HEK293T (cell line): ENCODE data around the gene KIAA0930.

Source experiments
- CTCF ChIA-PET: fragments of 350-600 bp; formaldehyde crosslinking; extraction: SDS; loops from one replicate; lab custom pipeline; 2021; ENCODE audit warnings: antibody characterized with exemption, inconsistent platforms; lab: Yijun Ruan, JAX
- POLR2A ChIA-PET: fragments of 350-600 bp; formaldehyde crosslinking; extraction: SDS; loops from one replicate; lab custom pipeline; 2020; ENCODE audit warnings: antibody characterized with exemption, inconsistent platforms; lab: Yijun Ruan, JAX
- DNase-seq: peaks from one replicate; pipeline ENCODE4 v3.0.0; 2012; ENCODE audit warnings: mixed read lengths; ENCODE audit errors: extremely low spot score
- ARNT ChIP-seq: fragments of 450-650 bp; IDR thresholded peaks from 2 replicates; pipeline ENCODE4 v1.6.1; 2017; ENCODE audit warnings: mild to moderate bottlenecking
- BHLHE40 ChIP-seq: fragments of 450-650 bp; IDR thresholded peaks from 2 replicates; pipeline ENCODE4 v1.6.1; 2016; ENCODE audit warnings: mild to moderate bottlenecking, moderate library complexity, borderline replicate concordance
- CTBP1 ChIP-seq: fragments of 450-650 bp; IDR thresholded peaks from 2 replicates; pipeline ENCODE4 v1.6.1; 2016; ENCODE audit warnings: borderline replicate concordance
- ELF4 ChIP-seq: fragments of 450-650 bp; IDR thresholded peaks from 2 replicates; pipeline ENCODE4 v1.6.1; 2017; ENCODE audit warnings: antibody characterized with exemption
- FOXA1 ChIP-seq: fragments of 450-650 bp; IDR thresholded peaks from 2 replicates; pipeline ENCODE4 v1.6.1; 2016; ENCODE audit warnings: mild to moderate bottlenecking
- FOXK2 ChIP-seq: fragments of 450-650 bp; IDR thresholded peaks from 2 replicates; pipeline ENCODE4 v1.6.1; 2016; ENCODE audit warnings: mild to moderate bottlenecking
- FOXM1 ChIP-seq: fragments of 450-650 bp; IDR thresholded peaks from 2 replicates; pipeline ENCODE4 v1.6.1; 2017; ENCODE audit warnings: mild to moderate bottlenecking, borderline replicate concordance
- HDGF ChIP-seq: fragments of 450-650 bp; IDR thresholded peaks from 2 replicates; pipeline ENCODE4 v1.6.1; 2017; ENCODE audit warnings: antibody characterized with exemption, borderline replicate concordance
- L3MBTL2 ChIP-seq: fragments of 450-650 bp; conservative IDR thresholded peaks from 2 replicates; pipeline ENCODE4 v1.6.1; 2016; ENCODE audit warnings: mild to moderate bottlenecking
- LEF1 ChIP-seq: fragments of 450-650 bp; IDR thresholded peaks from 2 replicates; pipeline ENCODE4 v1.6.1; 2017; ENCODE audit warnings: mild to moderate bottlenecking, borderline replicate concordance
- NFRKB ChIP-seq: fragments of 450-650 bp; IDR thresholded peaks from 2 replicates; pipeline ENCODE4 v1.6.1; 2016; ENCODE audit warnings: mild to moderate bottlenecking, moderate library complexity
- SP1 ChIP-seq: fragments of 450-650 bp; IDR thresholded peaks from 2 replicates; pipeline ENCODE4 v1.6.1; 2017
- SUZ12 ChIP-seq: fragments of 450-650 bp; IDR thresholded peaks from 2 replicates; pipeline ENCODE4 v1.6.1; 2016; ENCODE audit warnings: mild to moderate bottlenecking
- TARDBP ChIP-seq: fragments of 450-650 bp; IDR thresholded peaks from 2 replicates; pipeline ENCODE4 v1.6.1; 2016
- ZNF384 ChIP-seq: fragments of 450-650 bp; IDR thresholded peaks from 2 replicates; pipeline ENCODE4 v1.6.1; 2016
- TF ChIP-seq, protein P1 (sequence below): fragments of 450-650 bp; IDR thresholded peaks from 2 replicates; pipeline ENCODE4 v1.6.1; 2016

The KIAA0930 gene

DNA sequence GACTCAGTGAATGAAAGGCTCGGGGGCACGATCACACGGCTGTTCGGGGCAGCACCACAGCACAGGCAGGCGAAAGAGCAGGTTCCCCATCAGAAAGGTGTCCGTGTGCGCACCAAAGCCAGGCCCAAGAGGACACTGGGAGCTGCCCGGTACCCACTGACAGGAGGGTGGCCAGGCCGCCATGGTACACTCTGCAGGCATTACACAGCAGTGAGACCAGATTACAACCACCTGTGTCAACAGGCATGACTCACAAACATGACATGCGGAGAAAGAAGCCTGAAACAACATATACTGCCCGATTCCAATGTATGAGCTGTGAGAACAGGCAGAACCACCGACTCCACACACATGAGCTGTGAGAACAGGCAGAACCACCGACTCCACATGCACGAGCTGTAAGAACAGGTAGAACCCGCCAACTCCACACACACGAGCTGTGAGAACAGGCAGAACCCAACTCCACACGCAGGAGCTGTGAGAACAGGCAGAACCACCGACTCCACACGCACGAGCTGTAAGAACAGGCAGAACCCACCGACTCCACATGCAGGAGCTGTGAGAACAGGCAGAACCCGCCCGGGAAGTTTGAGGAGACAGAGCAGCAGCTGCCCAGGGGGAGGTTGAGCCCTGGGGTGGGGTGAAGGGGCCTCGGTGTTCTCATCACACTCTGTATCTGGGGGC lies 32.6 kb downstream of the KIAA0930 start:
- ChIA-PET CTCF (interaction anchor here (1.3 to 2.3 kb wide), 3 partner anchors 12 to 38 kb away, joined by 3 to 7 read pairs (median 3); no protein-coding TSS in a partner anchor), POLR2A (interaction anchor here (1.1 kb wide), 2 partner anchors 44 to 56 kb away, joined by 3 read pairs; partner anchors contain the start of gene NUP50)
- no peak for TF ChIP-seq BHLHE40
- TF ChIP-seq L3MBTL2 = no peak
- TF ChIP-seq HDGF = no peak
- TF ChIP-seq NFRKB = no peak
- no peak for DNase-seq

DNA sequence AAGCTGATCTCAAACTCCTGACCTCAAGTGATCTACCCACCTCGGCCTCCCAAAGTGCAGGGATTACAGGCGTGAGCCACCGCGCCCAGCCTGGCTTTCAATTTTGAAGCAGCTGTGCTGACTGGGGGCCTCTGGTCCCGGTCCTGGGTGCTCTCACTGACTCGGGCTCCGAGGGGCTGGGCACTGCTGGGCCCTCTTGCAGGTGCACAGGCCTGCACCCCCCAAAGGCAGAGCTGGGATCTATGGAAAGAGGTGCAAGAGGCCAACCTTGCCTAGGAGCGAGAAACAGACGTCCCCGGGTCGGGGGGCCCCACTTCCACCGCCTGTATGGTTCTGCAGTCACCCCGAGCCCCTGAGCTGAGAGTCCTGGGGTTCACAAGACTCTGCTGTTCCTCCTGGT lies 33.2 kb downstream of the KIAA0930 start:
- CTCF ChIA-PET = no interaction called here
- no peak for DNase-seq
- no peak for TF ChIP-seq CTBP1
- no peak for TF ChIP-seq TARDBP
- TF ChIP-seq SP1 = no peak
- TF ChIP-seq SUZ12 = no peak
- no peak for TF ChIP-seq L3MBTL2
- TF ChIP-seq ELF4 = no peak
- POLR2A ChIA-PET = interaction anchor here (1.1 kb wide), 1 partner anchor 44 kb away, joined by 3 read pairs; the partner anchor contains the start of gene NUP50

- CTCF ChIA-PET = no interaction called here
- DNase-seq = no peak
- POLR2A ChIA-PET = no interaction called here
- no peak for TF ChIP-seq LEF1
- TF ChIP-seq FOXK2 = no peak
These were observed 34.5 kb downstream of the KIAA0930 start for GRCh38 chr22:45206233-45206632.

DNA sequence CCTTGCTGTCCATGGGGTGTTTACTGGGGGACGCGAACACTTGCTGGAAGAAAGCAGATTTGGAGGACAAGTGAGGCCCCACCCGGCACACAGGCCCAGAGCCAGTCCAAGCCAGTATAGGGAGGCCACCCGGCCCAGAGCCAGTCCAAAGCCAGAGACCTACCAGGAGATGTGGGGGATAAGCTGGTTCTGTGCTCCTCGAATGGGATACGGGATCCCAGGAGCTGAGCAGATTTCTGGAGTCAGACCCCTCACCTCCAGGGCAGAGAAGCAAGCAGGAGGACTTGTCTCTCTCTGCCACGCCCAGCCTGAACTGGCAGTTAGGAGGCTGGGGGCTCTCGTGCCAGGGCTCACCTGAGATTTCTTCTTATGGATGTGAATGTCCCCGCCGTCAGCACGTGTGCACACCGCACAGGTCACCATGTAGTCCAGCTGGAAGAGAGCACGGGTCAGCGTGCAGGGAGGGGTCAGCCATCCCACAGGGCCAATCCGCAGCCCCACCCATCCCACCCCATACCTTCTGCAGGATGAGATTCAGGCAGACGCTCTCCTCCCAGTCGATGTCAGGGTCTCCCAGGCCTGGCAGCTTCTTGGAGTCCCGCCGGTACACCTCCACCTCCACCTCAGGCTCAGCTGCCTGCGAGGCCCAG lies 35.3 kb downstream of the KIAA0930 start:
- TF ChIP-seq SUZ12 = no peak
- TF ChIP-seq BHLHE40 = no peak
- no peak for TF ChIP-seq ELF4
- TF ChIP-seq FOXM1 = no peak
- TF ChIP-seq FOXA1 = no peak
- TF ChIP-seq, protein P1, sequence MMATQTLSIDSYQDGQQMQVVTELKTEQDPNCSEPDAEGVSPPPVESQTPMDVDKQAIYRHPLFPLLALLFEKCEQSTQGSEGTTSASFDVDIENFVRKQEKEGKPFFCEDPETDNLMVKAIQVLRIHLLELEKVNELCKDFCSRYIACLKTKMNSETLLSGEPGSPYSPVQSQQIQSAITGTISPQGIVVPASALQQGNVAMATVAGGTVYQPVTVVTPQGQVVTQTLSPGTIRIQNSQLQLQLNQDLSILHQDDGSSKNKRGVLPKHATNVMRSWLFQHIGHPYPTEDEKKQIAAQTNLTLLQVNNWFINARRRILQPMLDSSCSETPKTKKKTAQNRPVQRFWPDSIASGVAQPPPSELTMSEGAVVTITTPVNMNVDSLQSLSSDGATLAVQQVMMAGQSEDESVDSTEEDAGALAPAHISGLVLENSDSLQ = no peak
- TF ChIP-seq L3MBTL2 = no peak
- TF ChIP-seq ZNF384 = no peak
- TF ChIP-seq TARDBP = no peak
- no peak for TF ChIP-seq HDGF
- no peak for TF ChIP-seq SP1
- TF ChIP-seq ARNT = no peak
- TF ChIP-seq LEF1 = no peak
- no peak for TF ChIP-seq CTBP1
- no peak for TF ChIP-seq FOXK2
- TF ChIP-seq NFRKB = no peak
- POLR2A ChIA-PET = interaction anchor here (1.3 kb wide), 1 partner anchor 42 kb away, joined by 5 read pairs; the partner anchor contains the start of gene NUP50
- CTCF ChIA-PET = no interaction called here
- no peak for DNase-seq

- POLR2A ChIA-PET = interaction anchor here (1.3 kb wide), 1 partner anchor 41 kb away, joined by 5 read pairs; the partner anchor contains the start of gene NUP50
These were observed 35.9 kb downstream of the KIAA0930 start for GRCh38 chr22:45204819-45205218.

DNA sequence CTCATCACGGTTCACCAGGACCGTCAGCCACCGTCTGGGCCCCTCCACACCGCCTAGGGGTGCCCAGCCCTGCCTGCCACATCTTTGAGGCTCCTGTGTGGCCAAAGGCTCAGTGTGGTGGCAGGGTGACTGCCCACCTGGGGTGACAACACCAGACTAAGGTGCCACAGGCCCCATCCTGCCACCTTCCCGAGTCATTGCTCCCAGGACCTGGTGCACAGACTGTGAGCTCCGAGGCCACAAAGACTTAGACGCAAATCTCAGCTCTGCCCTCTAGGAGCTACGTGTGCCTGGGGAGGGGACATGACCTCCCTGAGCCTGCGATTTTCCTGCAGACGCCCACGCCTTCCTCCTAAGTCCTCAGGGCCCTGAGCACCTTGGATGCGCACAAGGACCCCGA lies 36.5 kb downstream of the KIAA0930 start:
- ChIA-PET POLR2A (no interaction called here), CTCF (no interaction called here)
- no peak for TF ChIP-seq BHLHE40
- no peak for TF ChIP-seq LEF1
- TF ChIP-seq ZNF384 = no peak
- TF ChIP-seq HDGF = no peak
- no peak for TF ChIP-seq L3MBTL2
- no peak for TF ChIP-seq FOXM1
- no peak for TF ChIP-seq NFRKB
- no peak for TF ChIP-seq SP1
- no peak for DNase-seq

More at GRCh38 chr22:45204819-45205218, 35.9 kb downstream of the KIAA0930 start:
- no peak for DNase-seq
- CTCF ChIA-PET = no interaction called here
- no peak for TF ChIP-seq SUZ12
- TF ChIP-seq, protein P1 = no peak
- TF ChIP-seq HDGF = no peak
- no peak for TF ChIP-seq TARDBP
- no peak for TF ChIP-seq ZNF384

- ChIA-PET POLR2A (no interaction called here), CTCF (no interaction called here)
- no peak for DNase-seq
- TF ChIP-seq ELF4 (no peak), ZNF384 (no peak), TARDBP (no peak), NFRKB (no peak), CTBP1 (no peak), SUZ12 (no peak), L3MBTL2 (no peak), FOXK2 (no peak), ARNT (no peak), BHLHE40 (no peak), SP1 (no peak), LEF1 (no peak), FOXA1 (no peak), HDGF (no peak), FOXM1 (no peak)
- TF ChIP-seq, protein P1 = no peak
These were observed 37.3 kb downstream of the KIAA0930 start for GRCh38 chr22:45203150-45203951.
